Measurements from ENCODE around the gene DCLRE1C. TPM values are rescaled to one million over a fixed set of nuclear protein-coding genes. Genes with fewer than 3 reads are reported as not detected.
A peak's percentile ranks its signal among the peaks of the same experiment; 100 is the strongest.
"Not testable (repeated sequence)": the region's sequence is repeated elsewhere in the genome, so short reads cannot be mapped to it uniquely, and the experiment has no call there.

Gene DCLRE1C
- total RNA-seq: 4.0 and 5.2 TPM in 2 replicates

GRCh38 chr10:14954001-14954770 is at the start of gene DCLRE1C:
TSS of gene DCLRE1C (minus strand) at chr10:14954096. CDS start at chr10:14954010, 86 bp downstream.
- DNase-seq (ENCODE audit: low read depth in 2 of 2): peak; percentile 89 to 90

DNA sequence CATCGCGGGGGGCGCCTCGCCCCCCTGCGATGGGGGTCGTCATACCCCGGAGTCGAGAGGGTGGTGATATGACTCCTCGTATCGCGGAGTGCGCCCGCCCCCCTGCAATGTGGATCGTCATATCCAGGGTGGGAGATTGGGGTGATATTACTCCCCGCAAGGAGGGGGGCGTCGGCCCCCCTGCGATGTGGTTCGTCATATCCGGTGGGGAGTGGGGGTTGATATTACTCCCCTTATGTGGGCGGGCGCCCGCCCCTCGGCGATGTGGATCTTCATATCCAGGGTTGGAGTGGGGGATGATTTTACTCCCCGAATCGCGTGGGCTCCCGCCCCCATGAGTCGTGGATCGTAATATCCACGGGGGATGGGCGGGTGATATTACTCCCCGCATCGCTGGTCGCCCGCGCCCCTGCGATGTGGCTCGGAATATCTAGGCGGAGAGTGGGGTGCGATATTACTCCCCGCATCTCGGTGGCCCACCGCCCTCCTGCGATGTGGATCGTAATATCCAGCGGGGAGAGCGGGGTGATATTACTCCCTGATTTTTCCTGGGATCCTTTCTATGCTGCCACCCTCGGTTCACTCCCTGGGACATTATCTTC is 42.2 kb upstream of the DCLRE1C start:
- no peak for DNase-seq (ENCODE audit: low read depth in 2 of 2)

- DNase-seq (ENCODE audit: low read depth in 2 of 2): not testable (repeated sequence)
Measured at GRCh38 chr10:14993500-14994455, 39.9 kb upstream of the DCLRE1C start.

DNA sequence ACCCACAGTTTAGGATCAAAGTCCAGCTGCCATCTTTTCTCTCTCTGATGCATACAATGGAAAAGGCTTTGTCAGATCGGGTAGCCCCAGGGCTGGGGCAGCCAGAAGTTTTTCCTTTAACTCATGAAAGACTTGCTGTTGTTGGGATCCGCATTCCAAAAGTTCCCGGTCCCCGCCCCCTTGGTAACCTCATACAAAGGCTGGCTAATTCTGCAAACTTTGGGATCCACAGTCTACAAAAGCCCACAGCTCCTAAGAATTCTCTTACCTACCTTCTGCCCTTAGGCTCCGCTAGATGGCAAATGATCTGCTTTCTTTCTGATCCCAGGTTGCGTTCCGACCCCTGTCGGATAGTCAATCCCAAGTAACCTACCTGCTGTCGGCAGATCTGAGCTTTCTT is 38.4 kb upstream of the DCLRE1C start:
- DNase-seq (ENCODE audit: low read depth in 2 of 2): not testable (repeated sequence)

DNA sequence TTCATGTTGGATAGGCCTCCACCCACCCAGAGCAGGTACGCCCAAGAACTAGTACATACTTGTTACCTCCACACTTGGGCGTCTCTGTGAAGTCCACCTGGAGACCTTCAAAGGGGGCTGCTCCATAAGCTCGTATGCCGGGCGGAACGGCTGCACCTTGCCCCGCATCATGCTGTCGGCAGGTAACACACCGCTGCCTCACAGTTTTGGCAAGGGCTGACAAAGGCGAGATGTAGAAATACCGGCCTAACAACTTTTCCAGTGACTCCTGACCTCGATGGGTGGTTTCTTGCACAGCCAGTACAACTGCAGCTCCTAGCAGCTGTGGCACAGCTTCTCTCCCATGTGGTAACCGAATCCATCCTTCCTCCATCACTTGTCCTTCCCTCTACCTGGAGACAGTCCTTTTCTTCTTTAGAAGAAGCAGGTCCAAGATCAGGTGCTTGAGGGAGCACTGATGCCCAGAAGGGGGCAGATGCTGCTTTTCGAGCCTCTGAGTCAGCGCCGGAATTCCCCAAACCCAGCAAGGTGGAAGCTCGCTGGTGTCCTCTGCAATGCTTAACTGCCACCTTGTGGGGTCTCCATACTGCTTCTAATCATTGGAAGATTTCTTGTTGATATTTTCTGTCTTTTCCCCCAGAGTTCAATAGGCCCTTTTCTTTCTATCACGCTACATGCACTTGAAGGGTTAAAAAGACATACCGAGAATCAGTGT is 37.3 kb upstream of the DCLRE1C start:
- DNase-seq (ENCODE audit: low read depth in 2 of 2): peak; percentile 14 to 16

DNA sequence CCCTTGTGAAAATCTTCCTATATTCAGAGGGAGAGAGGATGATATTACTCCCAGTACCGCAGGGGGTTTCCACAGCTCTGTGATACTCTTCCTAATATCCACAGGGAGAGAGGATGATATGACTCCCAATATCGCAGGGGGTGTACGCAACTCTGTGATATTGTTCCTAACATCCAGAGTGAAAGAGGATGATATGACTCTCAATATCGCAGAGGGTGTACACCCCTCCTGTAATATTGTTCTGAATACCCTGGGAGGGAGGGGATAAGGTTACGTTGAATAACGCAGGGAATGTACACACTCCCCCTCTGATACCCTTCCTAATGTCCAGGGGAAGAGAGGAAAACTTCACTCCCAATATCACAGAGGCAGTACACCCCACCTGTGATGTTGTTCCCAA is 35.7 kb upstream of the DCLRE1C start:
- DNase-seq (ENCODE audit: low read depth in 2 of 2): not testable (repeated sequence)

DNA sequence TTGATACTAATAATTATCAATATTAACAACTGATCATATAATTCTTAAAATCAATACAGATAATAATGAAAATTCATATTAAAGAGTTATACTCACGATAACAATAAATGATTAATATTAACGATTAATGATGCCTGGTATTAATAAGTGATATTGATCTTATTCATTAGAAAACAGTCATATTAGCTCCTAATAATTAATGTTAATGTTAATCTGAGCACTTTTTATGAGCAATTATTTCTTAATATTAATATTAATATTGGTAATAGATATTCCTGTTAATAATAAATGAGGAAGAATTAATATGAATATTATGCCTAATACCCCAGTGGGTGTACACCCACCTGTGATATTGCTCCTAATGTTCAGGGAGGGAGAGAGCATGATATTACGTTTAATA is 28.8 kb upstream of the DCLRE1C start:
- DNase-seq (ENCODE audit: low read depth in 2 of 2): no peak

DNA sequence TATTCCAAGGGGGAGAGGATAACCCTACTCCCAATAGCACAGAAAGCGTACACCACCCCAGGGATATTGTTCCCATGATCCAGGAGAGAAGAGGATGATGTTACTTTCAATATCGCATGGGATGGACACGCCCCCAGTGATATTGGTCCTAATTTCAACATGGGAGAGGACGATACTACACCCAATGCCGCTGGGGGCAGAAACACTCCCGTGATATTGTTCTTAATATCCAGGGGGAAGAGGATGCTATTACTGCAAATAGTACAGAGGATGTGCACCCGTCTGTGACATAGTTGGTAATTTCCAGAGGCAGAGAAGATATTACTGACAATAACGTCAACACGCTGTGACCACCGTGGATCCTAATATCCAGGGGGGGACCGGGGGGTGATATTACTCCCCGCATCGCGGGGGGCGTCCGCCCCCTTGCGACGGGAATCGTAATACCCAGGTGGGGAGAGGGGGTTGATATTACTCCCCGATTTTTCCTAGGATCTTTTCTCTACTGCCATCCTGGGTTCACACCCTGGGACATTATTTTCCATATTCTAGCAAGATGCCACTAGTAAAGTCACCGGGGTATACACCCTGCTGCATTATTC is 21.9 kb upstream of the DCLRE1C start:
- DNase-seq (ENCODE audit: low read depth in 2 of 2): peak in 1 of 2 donors; percentile 16

DNA sequence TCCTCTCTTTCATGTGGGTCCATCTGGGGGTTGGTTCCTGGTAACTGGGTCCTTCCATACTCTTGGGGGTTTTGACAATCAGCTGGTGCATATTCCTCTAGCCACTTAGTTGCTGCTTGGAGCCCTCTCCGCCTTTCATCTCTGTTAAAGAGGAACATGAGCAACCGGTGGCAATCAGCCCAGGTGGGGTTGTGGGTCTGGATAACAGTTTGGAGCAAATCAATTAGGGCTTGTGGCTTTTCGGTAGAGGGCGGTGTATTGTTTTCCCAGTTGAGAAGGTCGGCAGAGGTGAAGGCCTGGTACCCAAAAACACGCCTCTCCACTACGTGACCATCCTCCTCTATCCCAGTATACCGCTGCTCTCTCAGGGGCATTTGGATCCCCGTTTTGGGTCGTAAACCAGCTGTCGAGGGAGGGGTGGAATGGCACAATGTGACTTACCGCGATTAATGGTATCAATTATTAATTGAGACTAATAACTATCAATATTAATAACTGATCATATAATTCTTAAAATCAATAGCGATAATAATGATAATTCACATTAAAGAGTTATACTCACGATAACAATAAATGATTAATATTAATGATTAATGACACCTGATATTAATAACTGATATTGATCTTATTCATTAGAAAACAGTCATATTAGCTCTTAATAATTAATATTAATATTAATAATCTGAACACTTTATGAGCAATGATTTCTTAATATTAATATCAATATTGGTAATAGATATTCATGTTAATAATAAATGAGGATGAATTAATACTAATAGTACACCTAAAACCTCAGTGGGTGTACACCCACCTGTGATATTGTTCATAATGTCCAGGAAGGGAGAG is 20.5 kb upstream of the DCLRE1C start:
- DNase-seq (ENCODE audit: low read depth in 2 of 2): not testable (repeated sequence)

DNA sequence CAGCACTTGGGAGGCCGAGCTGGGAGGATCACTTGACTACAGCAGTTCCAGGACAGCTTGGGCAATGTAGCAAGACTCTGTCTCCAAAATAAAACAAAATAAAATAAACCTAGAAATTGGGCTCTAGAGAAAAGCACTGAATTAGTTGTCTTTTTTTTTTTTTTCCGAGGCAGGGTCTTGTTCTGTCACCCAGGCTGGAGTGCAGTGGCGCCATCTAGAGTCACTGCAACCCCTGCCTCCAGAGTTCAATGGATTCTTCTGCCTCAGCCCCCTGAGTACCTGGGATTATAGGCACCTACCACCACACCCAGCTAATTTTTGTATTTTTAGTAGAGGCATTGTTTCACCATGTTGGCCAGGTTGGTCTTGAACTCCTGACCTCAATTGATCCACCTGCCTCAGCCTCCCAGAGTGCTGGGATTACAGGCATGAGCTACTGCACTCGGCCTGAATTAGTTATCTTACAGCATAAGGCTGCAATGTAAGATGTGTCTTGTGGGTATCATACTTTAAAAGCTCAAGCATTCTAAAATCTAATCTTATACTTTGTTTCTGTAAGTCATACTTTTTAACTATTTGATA is 18.1 kb upstream of the DCLRE1C start:
- DNase-seq (ENCODE audit: low read depth in 2 of 2): peak; percentile 41 to 43

GRCh38 chr10:14967897-14968296 is 14.0 kb upstream of the DCLRE1C start:
- DNase-seq (ENCODE audit: low read depth in 2 of 2): no peak

GRCh38 chr10:14959221-14960057 is 5.5 kb upstream of the DCLRE1C start, which contains the start of gene MEIG1:
TSS of gene MEIG1 (plus strand) at chr10:14959388. CDS start at chr10:14966469, 7,081 bp downstream.
- peak; percentile 89 to 92 for DNase-seq (ENCODE audit: low read depth in 2 of 2)

GRCh38 chr10:14958872-14959220 is 5.0 kb upstream of the DCLRE1C start:
- DNase-seq (ENCODE audit: low read depth in 2 of 2): no peak

DNA sequence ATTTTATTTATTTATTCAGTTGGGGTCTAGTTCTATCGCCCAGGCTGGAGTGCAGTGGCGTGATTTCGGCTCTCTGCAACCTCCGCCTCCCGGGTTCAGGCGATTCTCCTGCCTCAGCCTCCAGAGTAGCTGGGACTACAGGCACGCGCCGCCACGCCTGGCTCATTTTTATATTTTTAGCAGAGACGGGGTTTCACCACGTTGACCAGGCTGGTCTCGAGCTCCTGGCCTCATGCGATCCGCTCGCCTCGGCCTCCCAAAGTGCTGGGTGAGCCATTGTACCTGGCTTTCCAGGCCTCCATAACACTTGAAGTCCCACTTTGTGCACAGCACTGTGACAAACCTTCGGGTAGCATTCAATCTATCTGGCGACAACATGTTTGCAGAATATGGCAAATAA is 1.0 kb upstream of the DCLRE1C start:
- no peak for DNase-seq (ENCODE audit: low read depth in 2 of 2)

- DNase-seq (ENCODE audit: low read depth in 2 of 2): peak; percentile 58 to 67
Measured at GRCh38 chr10:14953424-14954000, 384 bp downstream of the DCLRE1C start.

DNA sequence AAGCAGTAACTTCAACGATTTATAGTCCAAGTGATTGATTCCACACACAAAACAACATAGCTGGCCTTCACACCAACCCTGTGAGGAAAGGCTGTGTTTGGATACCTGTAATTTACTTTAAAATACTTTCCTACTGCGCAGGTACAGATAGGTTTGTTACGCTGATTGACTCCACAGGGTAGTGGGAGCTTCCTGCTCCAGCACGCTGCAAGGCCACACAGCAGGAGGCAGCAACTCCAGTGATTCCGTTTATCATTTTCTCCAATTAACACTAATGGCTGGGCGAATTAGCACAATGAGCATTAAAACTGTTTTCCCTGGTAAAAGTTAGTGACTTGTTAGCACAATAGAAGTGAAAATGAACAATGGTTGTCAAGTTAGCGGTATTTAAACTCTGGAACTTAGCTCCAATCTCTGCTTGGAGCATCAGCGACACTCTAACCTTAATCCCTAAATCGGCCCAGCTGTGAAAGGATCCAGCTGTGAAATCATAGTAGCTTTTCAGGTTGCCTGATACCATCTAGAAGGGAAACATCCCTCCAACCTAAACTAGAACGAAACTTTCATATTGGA is 959 bp downstream of the DCLRE1C start:
- peak; percentile 20 to 35 for DNase-seq (ENCODE audit: low read depth in 2 of 2)

DNA sequence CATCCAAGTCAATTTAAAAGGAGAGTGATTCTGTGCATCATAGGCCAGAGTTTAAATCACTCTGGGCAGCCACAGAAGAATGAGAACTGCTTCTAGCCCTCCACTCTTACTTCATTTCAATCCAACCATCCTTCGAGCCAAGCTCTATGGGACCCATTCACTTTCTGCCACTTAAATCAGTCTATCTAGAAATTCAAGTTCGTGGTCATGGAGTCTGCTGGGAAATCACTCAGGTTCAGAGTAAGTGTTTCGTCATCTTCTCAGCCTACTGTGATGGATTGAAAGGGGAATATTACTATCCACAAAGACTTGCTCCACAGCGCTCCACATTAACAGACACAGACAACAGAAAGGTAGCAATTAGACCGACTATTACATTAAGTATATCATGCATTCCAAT is 4.6 kb downstream of the DCLRE1C start:
- no peak for DNase-seq (ENCODE audit: low read depth in 2 of 2)

DNA sequence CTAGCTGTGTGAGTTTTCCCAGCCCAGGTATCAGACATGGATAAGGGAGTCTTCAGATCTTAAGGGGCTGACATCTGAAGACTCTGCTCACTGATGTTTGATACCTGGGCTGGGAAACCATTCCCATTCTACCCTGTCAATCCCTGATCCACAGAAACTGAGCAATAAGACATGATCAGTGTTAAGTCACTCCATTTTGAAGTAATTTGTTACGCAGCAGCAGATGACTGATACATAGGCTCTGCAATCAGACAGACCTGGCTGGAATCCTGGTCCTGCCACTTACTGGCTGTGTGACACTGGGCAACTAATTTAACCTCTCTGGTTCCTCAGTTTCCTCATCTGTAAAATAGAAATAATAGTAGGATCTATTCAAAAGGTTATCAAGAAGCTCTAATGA is 6.6 kb downstream of the DCLRE1C start:
- DNase-seq (ENCODE audit: low read depth in 2 of 2): no peak
